HCT116 (cell line): ENCODE measurements around the gene ALG2. TPM values are rescaled to one million over a fixed set of nuclear protein-coding genes. Genes with fewer than 3 reads are reported as not detected.

Source experiments
- ATAC-seq: fragments of 200-7000 bp; cut with Tn5 transposase; 2 replicates; pipeline ENCODE4 v1.9.1; 2020; ENCODE audit warnings: mild to moderate bottlenecking, moderate library complexity
- BruUV-seq: library from RNA; stranded (reverse); fragments of 400-500 nt; replicated peaks from 2 replicates; lab custom pipeline; 2021; lab: Mats Ljungman, UMichigan
- CTCF ChIA-PET: fragments of 300-600 bp; sonication (Branson Sonifier 250); formaldehyde crosslinking; loops from one replicate; lab custom pipeline; 2021; ENCODE audit warnings: antibody characterized with exemption; lab: Charles Lee
- POLR2A ChIA-PET: fragments of 300-600, 350-600 bp; sonication (Branson Sonifier 250); formaldehyde crosslinking; loops from one replicate; lab custom pipeline; 2021; ENCODE audit warnings: antibody characterized with exemption; lab: Charles Lee
- RAD21 ChIA-PET, 2 experiments: fragments of 300-600 bp; sonication (Branson Sonifier 250); formaldehyde crosslinking; loops; one replicate each; lab custom pipeline; 2023; ENCODE audit warnings: low total read pairs in 2 of 2; ENCODE audit not compliant: uncharacterized antibody in 2 of 2, unreplicated experiment in 2 of 2, low non-redundant PET in 1 of 2; lab: Charles Lee
- DNase-seq: peaks from one replicate; pipeline ENCODE4 v3.0.0-alpha.2; 2010; ENCODE audit warnings: low read depth, low spot score
- H2AFZ ChIP-seq: fragments of 200-600 bp; shearing (Covaris generic), sonication (generic); 2 replicates; pipeline ENCODE4 v1.6.1; 2017; ENCODE audit warnings: low read depth, mixed run types, mixed read lengths, antibody characterized with exemption, low read length; ENCODE audit not compliant: poor library complexity, severe bottlenecking
- H3K27ac ChIP-seq: 2 replicates; pipeline ENCODE4 v1.5.1; 2012; ENCODE audit warnings: low read depth, low read length
- H3K27me3 ChIP-seq: fragments of 200-600 bp; sonication (generic); 2 replicates; pipeline ENCODE4 v1.6.1; 2016; ENCODE audit warnings: mixed run types, low read length, mixed read lengths; ENCODE audit not compliant: insufficient read depth
- H3K36me3 ChIP-seq, 2 experiments: fragments of 200-500 bp in 1 of 2; fragments of 200-600 bp in 1 of 2; sonication (Bioruptor generic) in 1 of 2; sonication (generic) in 1 of 2; 2 replicates each; pipeline versions ENCODE4 v1.5.1 to v1.6.1; 2014 to 2016; ENCODE audit warnings: low read length in 2 of 2, inconsistent platforms in 1 of 2, mixed read lengths in 1 of 2, mixed run types in 1 of 2; ENCODE audit not compliant: insufficient read depth in 2 of 2, control insufficient read depth in 1 of 2
- H3K4me1 ChIP-seq, 2 experiments: fragments of 200-600 bp in 1 of 2; sonication (generic) in 1 of 2; 2 replicates each; pipeline versions ENCODE4 v1.5.1 to v1.6.1; 2012 to 2017; ENCODE audit warnings: low read length in 2 of 2, inconsistent platforms in 1 of 2, mild to moderate bottlenecking in 1 of 2, mixed read lengths in 1 of 2, mixed run types in 1 of 2, moderate library complexity in 1 of 2; ENCODE audit not compliant: insufficient read depth in 2 of 2, control insufficient read depth in 1 of 2
- H3K4me2 ChIP-seq: fragments of 200-600 bp; sonication (generic); 2 replicates; pipeline ENCODE4 v1.6.1; 2017; ENCODE audit warnings: mixed run types, low read length, mixed read lengths
- H3K4me3 ChIP-seq, 2 experiments: fragments of 200-600 bp in 1 of 2; sonication (generic) in 1 of 2; replicated peaks in 1 of 2; 2 replicates each; pipeline ENCODE4 v1.5.1; 2011 to 2016; ENCODE audit warnings: low read length in 2 of 2, control low read depth in 1 of 2, low read depth in 1 of 2, mild to moderate bottlenecking in 1 of 2, mixed read lengths in 1 of 2, mixed run types in 1 of 2
- H3K79me2 ChIP-seq: fragments of 200-600 bp; sonication (generic); 2 replicates; pipeline ENCODE4 v1.6.1; 2017; ENCODE audit warnings: mild to moderate bottlenecking, mixed run types, low read length, moderate library complexity, mixed read lengths; ENCODE audit not compliant: insufficient read depth
- H3K9ac ChIP-seq: fragments of 200-600 bp; sonication (generic); 2 replicates; pipeline ENCODE4 v1.6.1; 2016; ENCODE audit warnings: low read length, mixed read lengths
- H3K9me2 ChIP-seq: fragments of 200-600 bp; sonication (generic), shearing (Covaris generic); 2 replicates; pipeline ENCODE4 v1.6.1; 2017; ENCODE audit warnings: mixed run types, mild to moderate bottlenecking, moderate library complexity; ENCODE audit not compliant: insufficient read depth
- H3K9me3 ChIP-seq, 2 experiments: fragments of 200-500 bp in 1 of 2; fragments of 200-600 bp in 1 of 2; sonication (Bioruptor generic) in 1 of 2; sonication (generic) in 1 of 2; 2 replicates each; pipeline ENCODE4 v1.6.1; 2014 to 2017; ENCODE audit warnings: low read length in 2 of 2, mixed read lengths in 2 of 2, inconsistent platforms in 1 of 2, low read depth in 1 of 2, mild to moderate bottlenecking in 1 of 2, mixed run types in 1 of 2, moderate library complexity in 1 of 2; ENCODE audit not compliant: control insufficient read depth in 1 of 2, insufficient read depth in 1 of 2
- H4K20me1 ChIP-seq: fragments of 200-600 bp; sonication (generic), shearing (Covaris generic); 2 replicates; pipeline ENCODE4 v1.6.1; 2017; ENCODE audit warnings: mixed run types, mild to moderate bottlenecking, moderate library complexity; ENCODE audit not compliant: insufficient read depth
- CEBPB ChIP-seq: IDR thresholded peaks from 2 replicates; pipeline ENCODE4 v1.6.1; 2012; ENCODE audit warnings: low read depth
- EGR1 ChIP-seq: IDR thresholded peaks from 2 replicates; pipeline ENCODE4 v1.6.1; 2012; ENCODE audit warnings: low read depth
- ELF1 ChIP-seq: IDR thresholded peaks from 2 replicates; pipeline ENCODE4 v1.6.1; 2012; ENCODE audit warnings: low read depth, borderline replicate concordance
- EZH2phosphoT487 ChIP-seq: fragments of 200-600 bp; IDR thresholded peaks from 2 replicates; pipeline ENCODE4 v1.6.1; 2018; ENCODE audit warnings: antibody characterized with exemption, borderline replicate concordance
- JUND ChIP-seq: IDR thresholded peaks from 2 replicates; pipeline ENCODE4 v1.6.1; 2012
- RAD21 ChIP-seq: IDR thresholded peaks from 2 replicates; pipeline ENCODE4 v1.6.1; 2012; ENCODE audit warnings: low read depth, mild to moderate bottlenecking
- TCF7L2 ChIP-seq: IDR thresholded peaks from 2 replicates; pipeline ENCODE4 v1.7.0; 2011; ENCODE audit warnings: borderline replicate concordance, inconsistent platforms; ENCODE audit not compliant: insufficient read depth, insufficient read length; ENCODE audit errors: extremely low read depth
- YY1 ChIP-seq: IDR thresholded peaks from 2 replicates; pipeline ENCODE4 v1.6.1; 2011; ENCODE audit warnings: low read length, low read depth, moderate library complexity, mild to moderate bottlenecking; ENCODE audit not compliant: insufficient replicate concordance; ENCODE audit errors: extremely low read depth
- ZNF274 ChIP-seq: fragments of 200-500 bp; sonication (Bioruptor generic); IDR thresholded peaks from 2 replicates; pipeline ENCODE4 v1.6.1; 2014; ENCODE audit warnings: mild to moderate bottlenecking, low read depth, low read length, inconsistent platforms
- intact Hi-C: fragments of 100-400 bp; cut with micrococcal nuclease; formaldehyde crosslinking; loops from 2 replicates; pipeline ENCODE4 v1.10.0; 2022
- total RNA-seq: library from RNA; stranded (reverse); gene quantifications from one replicate; pipeline ENCODE4 v1.2.1, GENCODE V29; 2021; ENCODE audit not compliant: unreplicated experiment
- TF ChIP-seq, protein P1 (sequence below): IDR thresholded peaks from 2 replicates; pipeline ENCODE4 v1.6.1; 2011; ENCODE audit warnings: mild to moderate bottlenecking, low read length, moderate library complexity; ENCODE audit not compliant: insufficient replicate concordance; ENCODE audit errors: extremely low read depth

Gene ALG2
- total RNA-seq, 1 experiment from 2014 or later = 27.9 TPM

DNA sequence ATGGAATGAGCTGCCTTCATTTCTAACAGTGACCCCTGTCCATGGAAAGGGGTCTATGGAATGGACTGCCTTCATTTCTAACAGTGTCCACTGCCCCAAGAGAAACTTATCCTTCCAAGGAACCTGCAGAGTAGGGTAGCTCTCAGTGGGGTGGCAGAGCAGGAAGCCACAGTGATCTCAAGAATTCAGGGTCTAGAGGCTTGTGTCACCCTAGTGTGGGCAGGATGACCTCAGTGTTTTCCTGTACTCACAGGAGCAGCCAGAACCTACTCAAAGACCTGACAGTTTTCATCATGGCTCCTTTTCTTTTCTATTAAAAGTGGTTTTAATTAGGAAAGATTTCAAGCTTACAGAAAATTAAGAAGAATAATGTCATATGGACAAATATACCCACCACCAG, 27.9 kb upstream of the ALG2 start:
- DNase-seq = no peak
- no peaks in the 10 kb centered on the region for H3K27me3 ChIP-seq
- H2AFZ ChIP-seq = no peak overlapping the region
- H3K9me2 ChIP-seq = no peaks in the 10 kb centered on the region
- no peak overlapping the region for H3K4me3 ChIP-seq
- intact Hi-C loops = no loop called here
- TF ChIP-seq CEBPB (no peak), JUND (no peak), ELF1 (no peak)
- TF ChIP-seq, protein P1, sequence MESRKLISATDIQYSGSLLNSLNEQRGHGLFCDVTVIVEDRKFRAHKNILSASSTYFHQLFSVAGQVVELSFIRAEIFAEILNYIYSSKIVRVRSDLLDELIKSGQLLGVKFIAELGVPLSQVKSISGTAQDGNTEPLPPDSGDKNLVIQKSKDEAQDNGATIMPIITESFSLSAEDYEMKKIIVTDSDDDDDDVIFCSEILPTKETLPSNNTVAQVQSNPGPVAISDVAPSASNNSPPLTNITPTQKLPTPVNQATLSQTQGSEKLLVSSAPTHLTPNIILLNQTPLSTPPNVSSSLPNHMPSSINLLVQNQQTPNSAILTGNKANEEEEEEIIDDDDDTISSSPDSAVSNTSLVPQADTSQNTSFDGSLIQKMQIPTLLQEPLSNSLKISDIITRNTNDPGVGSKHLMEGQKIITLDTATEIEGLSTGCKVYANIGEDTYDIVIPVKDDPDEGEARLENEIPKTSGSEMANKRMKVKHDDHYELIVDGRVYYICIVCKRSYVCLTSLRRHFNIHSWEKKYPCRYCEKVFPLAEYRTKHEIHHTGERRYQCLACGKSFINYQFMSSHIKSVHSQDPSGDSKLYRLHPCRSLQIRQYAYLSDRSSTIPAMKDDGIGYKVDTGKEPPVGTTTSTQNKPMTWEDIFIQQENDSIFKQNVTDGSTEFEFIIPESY = no peak
- CTCF ChIA-PET = no interaction called here
- H3K9ac ChIP-seq = no peak overlapping the region
- H3K36me3 ChIP-seq = no peaks in the 10 kb centered on the region
- no peak for ATAC-seq
- no peaks in the 10 kb centered on the region for H3K79me2 ChIP-seq
- RAD21 ChIA-PET = no interaction called here
- H3K9me3 ChIP-seq = no peaks in the 10 kb centered on the region
- H3K4me2 ChIP-seq = no peak overlapping the region
- POLR2A ChIA-PET = no interaction called here
- H3K4me1 ChIP-seq = no peaks in the 10 kb centered on the region
- no peak overlapping the region for H3K27ac ChIP-seq
- no TSS peak for BruUV-seq
- no peaks in the 10 kb centered on the region for H4K20me1 ChIP-seq

DNA sequence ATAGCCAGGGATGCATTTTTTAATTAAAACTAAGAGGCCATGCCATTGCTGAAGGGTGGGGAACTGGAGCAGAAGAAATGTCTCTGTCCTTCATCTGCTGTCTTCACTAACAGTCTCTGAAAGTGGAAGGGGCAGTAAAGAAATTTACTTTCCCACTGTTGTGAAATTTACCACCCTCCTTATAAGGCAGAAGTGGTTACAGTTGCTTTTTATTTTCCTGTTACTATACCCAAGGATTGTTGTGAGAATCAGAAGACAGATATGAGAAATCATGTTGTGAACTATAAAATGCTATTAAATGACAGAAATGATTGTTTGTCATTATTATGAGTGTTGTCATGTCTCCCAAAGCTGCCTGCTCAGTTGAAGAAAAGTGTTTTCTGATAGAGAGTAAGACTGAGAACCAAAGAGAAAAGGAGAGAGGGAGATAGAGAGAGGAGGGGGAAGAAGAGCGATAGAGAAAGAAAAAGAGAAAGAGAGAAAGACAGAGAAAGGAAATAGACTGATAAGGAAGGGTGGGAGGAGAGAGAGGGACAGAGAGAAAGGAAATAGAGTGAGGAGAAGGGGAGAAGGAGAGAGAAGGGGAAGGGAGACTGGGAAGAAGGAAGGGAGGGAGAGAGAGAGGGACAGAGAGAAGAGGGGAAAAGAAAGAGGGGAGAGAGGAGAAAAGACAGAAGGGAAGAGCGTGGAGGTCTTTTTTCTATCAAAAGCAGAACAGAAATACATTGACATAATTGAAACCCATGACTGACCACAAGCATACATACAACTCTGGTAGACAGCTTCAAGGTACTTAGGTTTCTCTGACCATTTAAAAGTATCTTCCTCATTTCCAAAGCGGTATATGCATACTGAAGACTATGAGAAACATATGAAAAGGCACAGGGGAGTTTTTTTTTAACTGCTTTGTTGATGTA, 22.9 kb upstream of the ALG2 start:
- TF ChIP-seq RAD21 = no peak
- no peak for TF ChIP-seq EZH2phosphoT487
- no peak for TF ChIP-seq ZNF274
- TF ChIP-seq YY1 = no peak
- no peak for TF ChIP-seq TCF7L2
- no peak for TF ChIP-seq EGR1
- no peak for TF ChIP-seq CEBPB
- ChIA-PET RAD21 (no interaction called here), CTCF (no interaction called here), POLR2A (no interaction called here)
- Histone ChIP-seq H3K36me3 (no peaks in the 10 kb centered on the region), H3K9me2 (no peaks in the 10 kb centered on the region), H3K4me3 (no peak overlapping the region), H3K79me2 (no peaks in the 10 kb centered on the region), H3K9me3 (no peaks in the 10 kb centered on the region), H3K27me3 (no peaks in the 10 kb centered on the region), H3K4me2 (no peak overlapping the region), H3K27ac (no peak overlapping the region), H3K9ac (no peak overlapping the region), H4K20me1 (no peaks in the 10 kb centered on the region), H2AFZ (no peak overlapping the region), H3K4me1 (no peaks in the 10 kb centered on the region)
- no peak for DNase-seq
- BruUV-seq = no TSS peak
- ATAC-seq = no peak
- intact Hi-C loops = no loop called here
